GM23338 (cell line): ENCODE data around the gene RNF187. TPM values are rescaled to one million over a fixed set of nuclear protein-coding genes. Genes with fewer than 3 reads are reported as not detected.

Experiments
- ATAC-seq: fragments of 200-7000 bp; cut with Tn5 transposase; 3 replicates; pipeline ENCODE4 v1.9.1; 2020
- DNase-seq: peaks from one replicate; pipeline ENCODE4 v3.0.0-alpha.2; 2015; ENCODE audit warnings: low spot score
- H2AFZ ChIP-seq: fragments of 200-600 bp; sonication (generic); 2 replicates; pipeline ENCODE4 v1.8.0; 2016; ENCODE audit warnings: antibody characterized with exemption, mild to moderate bottlenecking, moderate library complexity
- H3F3A ChIP-seq: fragments of 200-600 bp; sonication (generic); replicated peaks from 2 replicates; pipeline ENCODE4 v1.8.0; 2017; ENCODE audit warnings: antibody characterized with exemption, mixed run types, low read depth
- H3K27ac ChIP-seq: fragments of 200-600 bp; sonication (generic); 2 replicates; pipeline ENCODE4 v1.6.1; 2016; ENCODE audit warnings: low read depth
- H3K27me3 ChIP-seq: fragments of 200-600 bp; sonication (generic); 2 replicates; pipeline ENCODE4 v1.8.0; 2016; ENCODE audit warnings: mild to moderate bottlenecking, mixed run types, moderate library complexity; ENCODE audit not compliant: insufficient read depth
- H3K36me3 ChIP-seq: fragments of 200-600 bp; sonication (generic); 2 replicates; pipeline ENCODE4 v1.8.0; 2016; ENCODE audit warnings: mild to moderate bottlenecking; ENCODE audit not compliant: insufficient read depth
- H3K4me1 ChIP-seq: fragments of 200-600 bp; sonication (generic); 2 replicates; pipeline ENCODE4 v1.8.0; 2016; ENCODE audit warnings: mild to moderate bottlenecking, moderate library complexity; ENCODE audit not compliant: insufficient read depth
- H3K4me2 ChIP-seq: fragments of 200-600 bp; sonication (generic); 2 replicates; pipeline ENCODE4 v1.7.1; 2017; ENCODE audit warnings: mixed run types
- H3K4me3 ChIP-seq: fragments of 200-600 bp; sonication (generic); 2 replicates; pipeline ENCODE4 v1.6.1; 2016; ENCODE audit warnings: mixed run types
- H3K79me2 ChIP-seq: fragments of 200-600 bp; sonication (generic); replicated peaks from 2 replicates; pipeline ENCODE4 v1.8.0; 2017; ENCODE audit warnings: mild to moderate bottlenecking; ENCODE audit not compliant: insufficient read depth
- H3K9me2 ChIP-seq: fragments of 200-600 bp; sonication (generic); 2 replicates; pipeline ENCODE4 v1.8.0; 2017; ENCODE audit not compliant: insufficient read depth
- H4K20me1 ChIP-seq: fragments of 200-600 bp; sonication (generic); replicated peaks from 2 replicates; pipeline ENCODE4 v1.8.0; 2017; ENCODE audit warnings: mild to moderate bottlenecking; ENCODE audit not compliant: insufficient read depth
- H3K27ac Mint-ChIP-seq: 2 replicates; pipeline ENCODE4 v1.8.0; 2020; ENCODE audit warnings: inconsistent platforms, mild to moderate bottlenecking, moderate library complexity, mixed read lengths
- H3K27me3 Mint-ChIP-seq: 3 replicates; pipeline ENCODE4 v1.8.0; 2022; ENCODE audit warnings: low read depth, mild to moderate bottlenecking, moderate library complexity, mixed read lengths, inconsistent platforms; ENCODE audit not compliant: insufficient read depth, poor library complexity
- H3K36me3 Mint-ChIP-seq: 3 replicates; pipeline ENCODE4 v1.8.0; 2021; ENCODE audit warnings: low read depth, mild to moderate bottlenecking, inconsistent platforms, moderate library complexity, mixed read lengths
- H3K4me1 Mint-ChIP-seq: 3 replicates; pipeline ENCODE4 v1.8.0; 2020; ENCODE audit warnings: mild to moderate bottlenecking, inconsistent platforms, mixed read lengths
- H3K4me3 Mint-ChIP-seq: 3 replicates; pipeline ENCODE4 v1.8.0; 2021; ENCODE audit warnings: moderate library complexity, mild to moderate bottlenecking, inconsistent platforms, mixed read lengths
- H3K9me3 Mint-ChIP-seq: 3 replicates; pipeline ENCODE4 v1.8.0; 2020; ENCODE audit warnings: moderate library complexity, mild to moderate bottlenecking, inconsistent platforms, mixed read lengths
- CREB1 ChIP-seq: fragments of 250-450 bp; sonication (Bioruptor Pico); IDR thresholded peaks from 2 replicates; pipeline ENCODE4 v1.5.0; 2020; ENCODE audit warnings: low read depth, mild to moderate bottlenecking, moderate library complexity
- EZH2 ChIP-seq: fragments of 200-600 bp; sonication (generic); IDR thresholded peaks from one replicate; pipeline ENCODE4 v1.8.0; 2017; ENCODE audit warnings: antibody characterized with exemption, mild to moderate bottlenecking, low read depth; ENCODE audit not compliant: unreplicated experiment
- EZH2phosphoT487 ChIP-seq: fragments of 200-600 bp; sonication (generic); IDR thresholded peaks from one replicate; pipeline ENCODE4 v1.8.1; 2018; ENCODE audit warnings: antibody characterized with exemption; ENCODE audit not compliant: unreplicated experiment
- JUNB ChIP-seq: IDR thresholded peaks from one replicate; pipeline ENCODE4 v1.6.1; 2016; ENCODE audit warnings: antibody characterized with exemption; ENCODE audit not compliant: unreplicated experiment
- NANOG ChIP-seq: IDR thresholded peaks from 2 replicates; pipeline ENCODE4 v1.6.1; 2016; ENCODE audit warnings: antibody characterized with exemption, borderline replicate concordance
- POLR2AphosphoS5 ChIP-seq: IDR thresholded peaks from 2 replicates; pipeline ENCODE4 v1.6.1; 2016; ENCODE audit warnings: antibody characterized with exemption, low read depth
- STAT1 ChIP-seq: IDR thresholded peaks from one replicate; pipeline ENCODE4 v1.6.1; 2016; ENCODE audit warnings: antibody characterized with exemption; ENCODE audit not compliant: unreplicated experiment
- ZNF114 ChIP-seq: fragments of 250-450 bp; sonication (Bioruptor Pico); IDR thresholded peaks from 2 replicates; pipeline ENCODE4 v1.5.0; 2020; ENCODE audit warnings: mild to moderate bottlenecking, moderate library complexity
- ZNF331 ChIP-seq: fragments of 250-450 bp; sonication (Bioruptor Pico); IDR thresholded peaks from 2 replicates; pipeline ENCODE4 v1.5.0; 2020; ENCODE audit warnings: low read depth, mild to moderate bottlenecking, moderate library complexity
- polyA plus RNA-seq: library from polyadenylated mRNA; unstranded; fragments of >200 nt; fragmentation: Nextera tagmentation; extraction: Ambion mirVana; gene quantifications from 2 replicates; pipeline ENCODE4 v1.2.1, GENCODE V29; 2016
- total RNA-seq: library from RNA; depleted of rRNA; stranded (reverse); fragments of >200 nt; shearing (Covaris generic); gene quantifications from 2 replicates; pipeline ENCODE4 v1.2.3, GENCODE V29; 2014
- TF ChIP-seq, protein P1 (sequence below): IDR thresholded peaks from one replicate; pipeline ENCODE4 v1.6.1; 2018; ENCODE audit warnings: antibody characterized with exemption; ENCODE audit not compliant: unreplicated experiment
- TF ChIP-seq, protein P2 (sequence below): IDR thresholded peaks from 2 replicates; pipeline ENCODE4 v1.6.1; 2016; ENCODE audit warnings: antibody characterized with exemption
- TF ChIP-seq, protein P3 (sequence below): fragments of 250-450 bp; sonication (Bioruptor Pico); IDR thresholded peaks from 2 replicates; pipeline ENCODE4 v1.5.0; 2020; ENCODE audit warnings: mild to moderate bottlenecking, moderate library complexity
- TF ChIP-seq, protein P4 (sequence below), 2 experiments: fragments of 200-600 bp in 1 of 2; sonication (generic) in 1 of 2; conservative IDR thresholded peaks; 2 replicates each; pipeline versions ENCODE4 v1.5.1 to v1.6.1; 2016 to 2017; ENCODE audit warnings: antibody characterized with exemption in 2 of 2, low read depth in 2 of 2, mild to moderate bottlenecking in 2 of 2, moderate library complexity in 1 of 2

The RNF187 gene
- total and polyA plus RNA-seq, 2 experiments from 2014 or later: 24.8 to 55.3 TPM

DNA sequence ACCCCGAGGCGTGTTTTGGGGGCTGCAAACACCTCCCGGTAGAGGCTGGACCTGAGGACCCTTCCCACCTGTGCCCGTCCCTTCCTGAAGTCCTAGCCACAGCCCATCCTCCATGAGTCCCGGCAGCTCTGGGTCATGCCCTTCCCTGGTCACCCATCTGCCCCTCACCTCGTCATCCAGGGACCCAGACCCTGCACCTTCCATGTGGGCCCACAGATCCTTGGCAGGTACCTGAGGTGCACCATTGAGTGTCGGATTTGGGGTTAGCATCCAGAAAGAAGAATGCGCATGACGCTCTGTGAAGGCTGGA is 6.8 kb downstream of the RNF187 start:
- no peaks in the 10 kb centered on the region; the same call in 1 of the 2 replicates for H3K36me3 ChIP-seq
- no peak overlapping the region for H3K27ac ChIP-seq
- H3F3A ChIP-seq: no peaks in the 10 kb centered on the region
- no peak overlapping the region for H2AFZ ChIP-seq
- H3K4me1 ChIP-seq: no peaks in the 10 kb centered on the region; the same call in 1 of the 2 replicates
- peaks cover 12% of the 10 kb centered on the region; the same call in 1 of the 2 replicates for H4K20me1 ChIP-seq
- DNase-seq: no peak
- no peak overlapping the region for H3K4me3 ChIP-seq
- H3K9me2 ChIP-seq: no peaks in the 10 kb centered on the region
- TF ChIP-seq EZH2: no peak
- TF ChIP-seq, protein P1, sequence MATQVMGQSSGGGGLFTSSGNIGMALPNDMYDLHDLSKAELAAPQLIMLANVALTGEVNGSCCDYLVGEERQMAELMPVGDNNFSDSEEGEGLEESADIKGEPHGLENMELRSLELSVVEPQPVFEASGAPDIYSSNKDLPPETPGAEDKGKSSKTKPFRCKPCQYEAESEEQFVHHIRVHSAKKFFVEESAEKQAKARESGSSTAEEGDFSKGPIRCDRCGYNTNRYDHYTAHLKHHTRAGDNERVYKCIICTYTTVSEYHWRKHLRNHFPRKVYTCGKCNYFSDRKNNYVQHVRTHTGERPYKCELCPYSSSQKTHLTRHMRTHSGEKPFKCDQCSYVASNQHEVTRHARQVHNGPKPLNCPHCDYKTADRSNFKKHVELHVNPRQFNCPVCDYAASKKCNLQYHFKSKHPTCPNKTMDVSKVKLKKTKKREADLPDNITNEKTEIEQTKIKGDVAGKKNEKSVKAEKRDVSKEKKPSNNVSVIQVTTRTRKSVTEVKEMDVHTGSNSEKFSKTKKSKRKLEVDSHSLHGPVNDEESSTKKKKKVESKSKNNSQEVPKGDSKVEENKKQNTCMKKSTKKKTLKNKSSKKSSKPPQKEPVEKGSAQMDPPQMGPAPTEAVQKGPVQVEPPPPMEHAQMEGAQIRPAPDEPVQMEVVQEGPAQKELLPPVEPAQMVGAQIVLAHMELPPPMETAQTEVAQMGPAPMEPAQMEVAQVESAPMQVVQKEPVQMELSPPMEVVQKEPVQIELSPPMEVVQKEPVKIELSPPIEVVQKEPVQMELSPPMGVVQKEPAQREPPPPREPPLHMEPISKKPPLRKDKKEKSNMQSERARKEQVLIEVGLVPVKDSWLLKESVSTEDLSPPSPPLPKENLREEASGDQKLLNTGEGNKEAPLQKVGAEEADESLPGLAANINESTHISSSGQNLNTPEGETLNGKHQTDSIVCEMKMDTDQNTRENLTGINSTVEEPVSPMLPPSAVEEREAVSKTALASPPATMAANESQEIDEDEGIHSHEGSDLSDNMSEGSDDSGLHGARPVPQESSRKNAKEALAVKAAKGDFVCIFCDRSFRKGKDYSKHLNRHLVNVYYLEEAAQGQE: no peak
- TF ChIP-seq, protein P2, sequence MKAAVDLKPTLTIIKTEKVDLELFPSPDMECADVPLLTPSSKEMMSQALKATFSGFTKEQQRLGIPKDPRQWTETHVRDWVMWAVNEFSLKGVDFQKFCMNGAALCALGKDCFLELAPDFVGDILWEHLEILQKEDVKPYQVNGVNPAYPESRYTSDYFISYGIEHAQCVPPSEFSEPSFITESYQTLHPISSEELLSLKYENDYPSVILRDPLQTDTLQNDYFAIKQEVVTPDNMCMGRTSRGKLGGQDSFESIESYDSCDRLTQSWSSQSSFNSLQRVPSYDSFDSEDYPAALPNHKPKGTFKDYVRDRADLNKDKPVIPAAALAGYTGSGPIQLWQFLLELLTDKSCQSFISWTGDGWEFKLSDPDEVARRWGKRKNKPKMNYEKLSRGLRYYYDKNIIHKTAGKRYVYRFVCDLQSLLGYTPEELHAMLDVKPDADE: no peak
- no peak for TF ChIP-seq POLR2AphosphoS5
- TF ChIP-seq EZH2phosphoT487: no peak
- TF ChIP-seq, protein P3, sequence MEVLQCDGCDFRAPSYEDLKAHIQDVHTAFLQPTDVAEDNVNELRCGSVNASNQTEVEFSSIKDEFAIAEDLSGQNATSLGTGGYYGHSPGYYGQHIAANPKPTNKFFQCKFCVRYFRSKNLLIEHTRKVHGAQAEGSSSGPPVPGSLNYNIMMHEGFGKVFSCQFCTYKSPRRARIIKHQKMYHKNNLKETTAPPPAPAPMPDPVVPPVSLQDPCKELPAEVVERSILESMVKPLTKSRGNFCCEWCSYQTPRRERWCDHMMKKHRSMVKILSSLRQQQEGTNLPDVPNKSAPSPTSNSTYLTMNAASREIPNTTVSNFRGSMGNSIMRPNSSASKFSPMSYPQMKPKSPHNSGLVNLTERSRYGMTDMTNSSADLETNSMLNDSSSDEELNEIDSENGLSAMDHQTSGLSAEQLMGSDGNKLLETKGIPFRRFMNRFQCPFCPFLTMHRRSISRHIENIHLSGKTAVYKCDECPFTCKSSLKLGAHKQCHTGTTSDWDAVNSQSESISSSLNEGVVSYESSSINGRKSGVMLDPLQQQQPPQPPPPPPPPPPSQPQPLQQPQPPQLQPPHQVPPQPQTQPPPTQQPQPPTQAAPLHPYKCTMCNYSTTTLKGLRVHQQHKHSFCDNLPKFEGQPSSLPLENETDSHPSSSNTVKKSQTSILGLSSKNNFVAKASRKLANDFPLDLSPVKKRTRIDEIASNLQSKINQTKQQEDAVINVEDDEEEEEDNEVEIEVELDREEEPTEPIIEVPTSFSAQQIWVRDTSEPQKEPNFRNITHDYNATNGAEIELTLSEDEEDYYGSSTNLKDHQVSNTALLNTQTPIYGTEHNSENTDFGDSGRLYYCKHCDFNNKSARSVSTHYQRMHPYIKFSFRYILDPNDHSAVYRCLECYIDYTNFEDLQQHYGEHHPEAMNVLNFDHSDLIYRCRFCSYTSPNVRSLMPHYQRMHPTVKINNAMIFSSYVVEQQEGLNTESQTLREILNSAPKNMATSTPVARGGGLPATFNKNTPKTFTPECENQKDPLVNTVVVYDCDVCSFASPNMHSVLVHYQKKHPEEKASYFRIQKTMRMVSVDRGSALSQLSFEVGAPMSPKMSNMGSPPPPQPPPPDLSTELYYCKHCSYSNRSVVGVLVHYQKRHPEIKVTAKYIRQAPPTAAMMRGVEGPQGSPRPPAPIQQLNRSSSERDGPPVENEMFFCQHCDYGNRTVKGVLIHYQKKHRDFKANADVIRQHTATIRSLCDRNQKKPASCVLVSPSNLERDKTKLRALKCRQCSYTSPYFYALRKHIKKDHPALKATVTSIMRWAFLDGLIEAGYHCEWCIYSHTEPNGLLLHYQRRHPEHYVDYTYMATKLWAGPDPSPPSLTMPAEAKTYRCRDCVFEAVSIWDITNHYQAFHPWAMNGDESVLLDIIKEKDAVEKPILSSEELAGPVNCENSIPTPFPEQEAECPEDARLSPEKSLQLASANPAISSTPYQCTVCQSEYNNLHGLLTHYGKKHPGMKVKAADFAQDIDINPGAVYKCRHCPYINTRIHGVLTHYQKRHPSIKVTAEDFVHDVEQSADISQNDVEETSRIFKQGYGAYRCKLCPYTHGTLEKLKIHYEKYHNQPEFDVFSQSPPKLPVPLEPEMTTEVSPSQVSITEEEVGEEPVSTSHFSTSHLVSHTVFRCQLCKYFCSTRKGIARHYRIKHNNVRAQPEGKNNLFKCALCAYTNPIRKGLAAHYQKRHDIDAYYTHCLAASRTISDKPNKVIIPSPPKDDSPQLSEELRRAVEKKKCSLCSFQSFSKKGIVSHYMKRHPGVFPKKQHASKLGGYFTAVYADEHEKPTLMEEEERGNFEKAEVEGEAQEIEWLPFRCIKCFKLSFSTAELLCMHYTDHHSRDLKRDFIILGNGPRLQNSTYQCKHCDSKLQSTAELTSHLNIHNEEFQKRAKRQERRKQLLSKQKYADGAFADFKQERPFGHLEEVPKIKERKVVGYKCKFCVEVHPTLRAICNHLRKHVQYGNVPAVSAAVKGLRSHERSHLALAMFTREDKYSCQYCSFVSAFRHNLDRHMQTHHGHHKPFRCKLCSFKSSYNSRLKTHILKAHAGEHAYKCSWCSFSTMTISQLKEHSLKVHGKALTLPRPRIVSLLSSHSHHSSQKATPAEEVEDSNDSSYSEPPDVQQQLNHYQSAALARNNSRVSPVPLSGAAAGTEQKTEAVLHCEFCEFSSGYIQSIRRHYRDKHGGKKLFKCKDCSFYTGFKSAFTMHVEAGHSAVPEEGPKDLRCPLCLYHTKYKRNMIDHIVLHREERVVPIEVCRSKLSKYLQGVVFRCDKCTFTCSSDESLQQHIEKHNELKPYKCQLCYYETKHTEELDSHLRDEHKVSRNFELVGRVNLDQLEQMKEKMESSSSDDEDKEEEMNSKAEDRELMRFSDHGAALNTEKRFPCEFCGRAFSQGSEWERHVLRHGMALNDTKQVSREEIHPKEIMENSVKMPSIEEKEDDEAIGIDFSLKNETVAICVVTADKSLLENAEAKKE (CRISPR knock-in tag): no peak
- no peak for TF ChIP-seq ZNF331 (CRISPR knock-in tag)
- TF ChIP-seq, protein P4, sequence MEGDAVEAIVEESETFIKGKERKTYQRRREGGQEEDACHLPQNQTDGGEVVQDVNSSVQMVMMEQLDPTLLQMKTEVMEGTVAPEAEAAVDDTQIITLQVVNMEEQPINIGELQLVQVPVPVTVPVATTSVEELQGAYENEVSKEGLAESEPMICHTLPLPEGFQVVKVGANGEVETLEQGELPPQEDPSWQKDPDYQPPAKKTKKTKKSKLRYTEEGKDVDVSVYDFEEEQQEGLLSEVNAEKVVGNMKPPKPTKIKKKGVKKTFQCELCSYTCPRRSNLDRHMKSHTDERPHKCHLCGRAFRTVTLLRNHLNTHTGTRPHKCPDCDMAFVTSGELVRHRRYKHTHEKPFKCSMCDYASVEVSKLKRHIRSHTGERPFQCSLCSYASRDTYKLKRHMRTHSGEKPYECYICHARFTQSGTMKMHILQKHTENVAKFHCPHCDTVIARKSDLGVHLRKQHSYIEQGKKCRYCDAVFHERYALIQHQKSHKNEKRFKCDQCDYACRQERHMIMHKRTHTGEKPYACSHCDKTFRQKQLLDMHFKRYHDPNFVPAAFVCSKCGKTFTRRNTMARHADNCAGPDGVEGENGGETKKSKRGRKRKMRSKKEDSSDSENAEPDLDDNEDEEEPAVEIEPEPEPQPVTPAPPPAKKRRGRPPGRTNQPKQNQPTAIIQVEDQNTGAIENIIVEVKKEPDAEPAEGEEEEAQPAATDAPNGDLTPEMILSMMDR (conservative IDR thresholded peaks at IDR 0.05; ENCODE audit: low read depth in 2 of 2): no peak
- no peak for TF ChIP-seq CREB1 (CRISPR knock-in tag)
- TF ChIP-seq ZNF114 (CRISPR knock-in tag): no peak
- no peak for TF ChIP-seq NANOG
- no peak for TF ChIP-seq STAT1
- TF ChIP-seq JUNB: no peak
- no peak for ATAC-seq
- peaks cover 4% of the 10 kb centered on the region; the same call in 1 of the 2 replicates for H3K27me3 ChIP-seq
- peaks cover 21% of the 10 kb centered on the region; the same call in 2 of the 3 replicates for H3K4me1 Mint-ChIP-seq
- peaks cover 8% of the 10 kb centered on the region for H3K27me3 Mint-ChIP-seq
- peaks cover 43% of the 10 kb centered on the region for H3K36me3 Mint-ChIP-seq
- no peak overlapping the region for H3K4me3 Mint-ChIP-seq
- H3K79me2 ChIP-seq: peaks cover 10% of the 10 kb centered on the region
- H3K4me2 ChIP-seq: no peak overlapping the region
- no peak overlapping the region for H3K27ac Mint-ChIP-seq
- H3K9me3 Mint-ChIP-seq: no peaks in the 10 kb centered on the region
